ENCODE results near the gene SCUBE3. TPM values are rescaled to one million over a fixed set of nuclear protein-coding genes. Genes with fewer than 3 reads are reported as not detected.

SCUBE3 gene
- total RNA-seq, 2 donors from 2014 or later, result 0.13 to 0.44 TPM

DNA sequence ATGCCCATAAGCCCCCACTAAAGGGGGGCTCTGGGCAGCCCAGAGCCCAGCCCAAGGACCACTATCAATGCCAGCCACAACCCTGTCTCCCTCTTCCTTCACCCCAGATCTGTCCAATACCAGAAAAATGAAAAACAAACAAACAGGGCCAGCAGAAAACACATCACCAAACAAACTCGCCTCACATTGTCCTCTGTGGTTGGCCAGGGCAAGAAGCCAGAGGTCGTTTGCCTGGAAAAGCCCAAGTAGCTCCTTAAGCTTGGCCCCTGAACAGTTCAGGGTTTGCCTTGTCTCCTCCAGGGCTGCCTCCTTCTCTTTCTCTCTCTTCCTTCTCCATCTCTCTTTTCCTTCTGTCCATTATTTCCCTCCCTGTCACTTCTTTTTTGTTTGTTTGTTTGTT lies 10.1 kb upstream of the SCUBE3 start:
- ATAC-seq (no peak), DNase-seq (no peak)
- intact Hi-C loops (cut with DNase I), result loop anchor here (2.0 to 10.0 kb wide), 2 partner anchors 57 to 59 kb away; partner anchors contain the start of gene TCP11 (in 1 of the 2)

DNA sequence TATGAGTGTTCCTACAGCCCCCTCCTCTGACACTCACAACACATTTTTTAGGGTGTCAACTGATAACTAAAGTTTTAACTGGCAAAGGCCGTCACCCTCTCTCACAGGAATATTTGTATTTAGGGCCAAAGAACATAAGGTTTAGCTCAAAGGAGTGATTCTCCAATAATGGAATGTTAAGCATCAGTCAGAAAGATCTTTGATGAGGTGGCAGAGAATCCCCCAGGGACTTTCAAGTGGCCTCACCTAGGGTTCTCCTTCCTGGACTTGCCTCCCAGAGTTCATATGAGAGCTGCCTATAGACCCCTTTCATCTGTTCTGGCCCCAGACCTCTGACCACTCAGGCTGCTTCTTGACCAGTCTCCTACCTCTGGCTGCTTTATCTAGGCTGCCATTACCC lies 7.4 kb upstream of the SCUBE3 start:
- intact Hi-C loops (cut with DNase I), result loop anchor here in 1 of 2 donors (10.0 kb wide), 1 partner anchor 62 kb away; the partner anchor contains the start of gene TCP11
- DNase-seq, result no peak
- no peak for ATAC-seq

DNA sequence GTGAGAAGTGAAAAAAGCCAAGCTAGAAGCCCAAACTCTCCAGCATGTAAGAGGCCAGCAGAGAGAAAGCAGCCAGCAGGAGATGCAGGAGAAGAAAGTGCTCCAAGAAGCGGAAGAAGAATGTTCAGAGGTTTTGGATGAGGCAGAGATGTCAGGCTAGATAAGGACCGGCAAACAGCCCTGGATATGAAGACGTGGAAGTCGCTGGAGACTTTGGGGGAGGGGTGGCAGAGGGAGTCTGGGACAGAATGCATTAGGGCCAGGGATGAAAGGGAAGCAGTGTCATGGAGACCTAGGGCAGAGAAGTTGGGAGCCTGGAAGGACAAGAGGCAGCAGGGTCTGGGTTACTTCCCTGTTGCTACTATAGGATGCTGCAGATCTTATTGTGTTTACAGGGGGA lies 5.3 kb upstream of the SCUBE3 start:
- DNase-seq, result no peak
- no peak for ATAC-seq
- intact Hi-C loops (cut with DNase I), result loop anchor here in 1 of 2 donors (10.0 kb wide), 1 partner anchor 64 kb away; the partner anchor contains the start of gene TCP11

DNA sequence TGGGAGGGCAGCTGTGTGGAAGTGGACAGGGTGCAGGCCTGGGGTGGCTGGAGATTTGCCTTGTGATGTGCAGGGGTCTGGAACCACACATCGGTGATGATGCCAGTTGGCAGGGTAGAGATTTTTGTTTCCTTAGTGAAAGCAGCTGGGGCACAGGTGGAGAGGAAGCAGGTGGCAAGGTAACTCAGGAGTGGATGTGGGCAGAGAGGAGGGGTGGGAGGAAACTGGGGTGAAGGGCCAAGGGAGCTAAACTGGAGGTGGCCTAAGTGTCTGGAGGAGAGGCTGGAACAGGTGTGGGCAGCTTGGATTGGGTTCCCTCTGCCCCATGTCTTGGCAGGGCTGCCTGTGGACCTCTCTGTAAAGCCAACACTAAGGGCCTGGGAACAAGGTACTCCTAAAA lies 4.7 kb upstream of the SCUBE3 start:
- no peak for DNase-seq
- no peak for ATAC-seq
- intact Hi-C loops (cut with DNase I), result loop anchor here in 1 of 2 donors (10.0 kb wide), 1 partner anchor 64 kb away; the partner anchor contains the start of gene TCP11

DNA sequence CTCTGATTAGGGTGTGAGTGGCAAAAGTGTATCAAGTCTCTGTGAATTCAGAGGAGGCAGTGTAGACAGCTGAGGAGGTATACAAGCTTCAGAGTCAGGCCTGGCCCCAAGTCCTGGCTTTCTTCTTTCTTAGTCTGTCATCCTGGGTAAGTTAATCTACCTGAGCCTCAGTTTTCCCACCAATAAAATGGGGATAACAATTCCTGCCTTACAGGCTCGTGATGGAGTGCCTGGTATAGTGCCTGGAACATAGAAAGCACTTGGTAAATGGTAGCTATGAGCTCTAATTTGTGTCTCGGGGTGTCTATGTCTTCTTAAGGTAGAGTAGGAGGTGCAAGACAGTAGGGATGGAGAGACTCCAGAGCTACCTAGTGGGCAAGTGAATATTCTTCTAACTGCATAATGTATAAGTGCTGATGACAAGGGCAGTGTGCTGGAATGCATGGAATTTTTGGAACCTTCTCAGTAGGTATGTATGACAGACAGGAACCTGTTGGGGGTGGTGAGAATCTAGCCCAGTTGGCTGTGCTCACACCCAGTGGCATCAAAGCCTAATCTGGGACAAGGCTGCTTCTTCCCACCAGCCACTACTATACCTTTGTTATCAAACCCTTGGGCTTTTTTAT lies 4.0 kb upstream of the SCUBE3 start:
- DNase-seq (no peak), ATAC-seq (no peak)
- intact Hi-C loops (cut with DNase I), result loop anchor here in 1 of 2 donors (10.0 kb wide), 1 partner anchor 65 kb away; the partner anchor contains the start of gene TCP11

DNA sequence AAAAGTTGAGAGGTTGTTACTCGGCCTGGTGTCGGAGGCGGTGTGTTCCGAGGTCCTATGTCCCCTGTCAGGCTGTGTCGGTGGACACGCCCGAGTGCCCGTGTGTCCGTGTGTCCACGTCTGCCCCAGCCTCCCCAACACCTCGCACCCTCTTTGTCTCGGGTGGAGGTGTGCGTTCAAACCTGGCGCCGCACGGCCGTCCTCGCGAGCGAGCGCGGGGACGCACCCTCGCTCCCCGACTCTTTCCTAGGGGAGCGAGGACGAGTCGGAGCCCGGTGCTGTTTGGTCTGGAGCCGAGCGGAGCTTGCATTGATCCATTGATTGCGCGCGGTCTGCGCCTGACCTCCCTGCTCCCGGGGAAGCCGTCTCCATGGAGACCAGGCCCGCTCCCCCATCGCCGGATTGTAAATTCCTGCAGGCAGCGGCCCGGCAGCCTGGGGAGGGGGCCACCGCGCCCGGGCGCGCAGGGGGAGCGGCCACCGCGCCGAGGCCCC lies 411 bp upstream of the SCUBE3 start:
- ATAC-seq (no peak), DNase-seq (no peak)
- intact Hi-C loops (cut with DNase I), result no loop called here

DNA sequence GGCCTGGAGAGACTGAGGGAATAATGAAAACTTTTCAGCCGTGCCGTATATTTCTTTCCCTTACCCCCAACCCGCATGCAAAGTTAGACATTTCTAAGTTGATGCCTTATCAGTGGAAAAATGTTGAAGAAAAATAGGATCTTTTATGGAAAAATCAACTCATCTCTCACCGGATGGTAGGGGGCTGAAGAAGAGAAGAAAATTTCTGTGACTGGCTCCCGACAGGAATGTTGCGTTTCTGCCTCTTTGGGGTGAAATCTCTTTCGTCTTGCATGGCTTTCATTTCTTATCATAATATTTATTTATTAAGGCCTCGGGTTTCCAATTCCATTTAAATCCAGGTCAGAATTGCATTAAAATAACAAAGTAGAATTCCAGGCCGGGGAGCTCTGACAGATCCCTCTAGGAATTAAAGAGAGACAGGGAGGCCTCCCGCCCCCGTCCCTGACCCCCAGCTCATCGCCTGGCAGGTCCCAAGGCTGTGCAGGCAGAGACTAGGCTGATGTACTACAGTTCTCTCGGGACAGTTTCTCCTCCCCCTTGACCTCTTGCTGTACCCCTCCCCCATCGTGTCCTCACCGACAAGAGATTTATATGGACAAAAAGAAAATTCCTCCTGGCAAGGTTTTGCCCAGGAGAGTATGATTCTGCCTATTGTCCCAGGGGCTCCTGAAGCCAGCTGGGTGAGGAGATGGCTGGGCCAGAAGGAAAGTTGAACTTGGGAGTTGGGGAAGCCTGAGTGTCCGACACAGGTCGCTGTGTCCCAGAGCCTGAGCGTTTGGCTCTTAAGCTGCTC lies 1.3 kb downstream of the SCUBE3 start:
- DNase-seq, result no peak
- no peak for ATAC-seq
- intact Hi-C loops (cut with DNase I), result no loop called here

DNA sequence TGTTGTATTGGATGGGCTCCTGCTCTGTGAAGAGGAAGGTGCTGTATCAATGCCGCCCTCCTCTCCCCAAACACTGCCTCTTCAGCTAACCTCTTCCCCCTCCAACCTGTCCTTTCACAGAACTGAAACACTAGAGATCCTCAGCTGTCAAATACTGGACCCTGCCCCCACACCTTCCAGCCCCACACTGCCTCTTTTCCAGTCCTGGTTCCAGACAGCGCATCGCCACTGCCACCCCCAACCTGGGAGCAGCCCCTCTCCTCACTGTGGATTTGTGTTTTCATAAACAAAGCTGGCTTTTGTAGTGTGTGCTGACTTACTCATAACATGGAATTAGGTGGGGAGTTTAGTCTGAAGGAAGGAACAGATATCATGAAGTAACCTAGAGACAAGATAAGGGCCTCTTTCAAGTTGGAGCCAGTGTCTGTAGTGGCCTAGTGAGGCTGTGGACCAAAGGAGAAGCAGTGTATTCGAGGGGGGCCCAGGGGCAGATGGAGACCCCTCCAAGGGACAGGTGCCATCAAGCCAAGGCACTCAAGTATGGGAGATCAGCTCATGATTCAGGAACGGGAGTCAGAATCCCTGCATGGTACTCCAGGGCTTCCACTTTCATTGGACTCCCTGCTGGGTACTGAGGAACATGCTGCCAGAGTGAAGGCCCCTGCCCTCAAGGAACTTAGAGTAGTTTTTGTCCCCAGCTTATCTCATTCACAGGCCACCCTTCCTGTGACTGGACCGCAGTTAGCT lies 2.1 kb downstream of the SCUBE3 start:
- ATAC-seq (no peak), DNase-seq (no peak)
- intact Hi-C loops (cut with DNase I), result no loop called here

DNA sequence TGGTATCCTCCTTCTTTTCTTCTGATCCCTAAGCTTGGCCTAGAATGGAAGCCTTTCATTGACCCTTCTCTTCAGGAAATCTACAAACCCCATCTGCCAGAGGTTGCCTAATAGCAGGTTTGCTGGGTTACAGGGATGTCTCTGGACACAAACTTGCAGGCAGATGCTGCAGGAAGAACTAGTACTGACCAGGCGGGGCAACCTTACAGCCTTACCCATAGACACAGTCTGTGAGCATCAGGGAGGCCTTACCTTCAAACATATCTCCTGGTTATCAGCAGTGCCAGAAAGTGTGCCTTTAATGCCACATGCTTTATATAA lies 2.6 kb downstream of the SCUBE3 start:
- intact Hi-C loops (cut with DNase I), result no loop called here
- DNase-seq (no peak), ATAC-seq (no peak)

DNA sequence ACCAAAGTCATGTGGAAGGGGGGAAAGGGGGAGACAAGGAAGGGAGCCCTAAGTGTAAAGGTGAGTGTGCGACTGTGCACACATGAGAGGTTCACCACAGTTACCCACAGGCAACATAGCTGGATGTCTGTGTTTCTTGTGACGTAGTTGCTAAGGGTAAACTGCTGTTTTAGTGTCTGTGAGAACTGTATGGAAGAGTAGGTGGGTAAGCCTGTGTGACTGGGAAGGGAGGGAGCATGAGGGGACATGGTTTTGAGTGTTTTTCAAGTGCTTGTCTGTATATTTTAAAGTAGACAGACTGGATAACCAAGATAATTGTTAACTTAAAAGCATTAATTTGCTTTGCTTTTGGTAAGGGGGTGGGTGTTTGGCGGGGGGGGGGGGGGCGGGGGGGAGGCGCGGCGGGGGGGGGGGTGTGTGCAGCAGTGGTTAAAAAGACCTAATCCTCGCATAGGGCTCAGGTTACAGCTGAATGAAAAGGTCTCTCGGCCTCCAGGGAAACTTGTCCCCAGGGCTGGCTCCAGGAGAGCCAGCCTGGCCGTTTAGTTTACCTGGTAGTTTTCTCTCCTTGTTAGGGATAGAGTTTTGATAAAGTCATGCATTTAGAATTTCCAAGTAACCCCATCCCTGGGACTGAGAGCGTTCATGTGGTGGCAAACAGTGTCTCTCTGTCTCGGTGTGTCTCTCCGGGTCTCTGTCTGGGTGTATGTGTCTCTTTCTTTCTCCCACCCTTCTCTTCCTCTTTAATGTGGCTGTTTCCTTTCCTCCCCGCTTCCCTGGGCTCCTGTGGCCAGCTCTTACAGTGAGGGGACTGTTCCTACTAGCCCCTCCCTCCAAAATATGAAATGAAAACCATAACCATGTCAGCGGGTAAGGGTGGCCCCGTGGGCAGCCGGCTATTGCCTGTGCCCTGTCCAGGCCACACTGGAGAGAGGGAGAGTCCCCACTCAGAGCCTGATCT lies 3.4 kb downstream of the SCUBE3 start:
- intact Hi-C loops (cut with DNase I), result no loop called here
- ATAC-seq (no peak), DNase-seq (no peak)

DNA sequence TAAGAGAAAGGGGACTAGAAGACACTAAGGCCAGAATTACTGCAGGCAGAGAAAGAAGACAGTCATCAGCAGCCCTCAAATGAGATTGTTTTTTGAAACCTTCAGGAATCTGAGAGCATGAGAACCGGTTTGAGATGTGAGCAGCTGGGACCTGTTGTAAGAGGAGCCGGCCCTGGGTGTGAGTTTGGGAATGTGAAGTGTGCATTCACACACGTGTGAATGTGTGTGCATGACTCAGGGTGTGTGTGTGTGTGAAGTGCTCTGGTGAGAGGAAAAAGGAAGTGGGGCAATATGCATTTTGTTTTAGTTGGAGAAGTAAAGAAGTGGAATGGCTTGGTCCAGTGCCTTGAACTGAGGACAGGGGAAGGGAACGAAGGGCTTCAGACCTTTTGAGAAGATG lies 4.3 kb downstream of the SCUBE3 start:
- DNase-seq (no peak), ATAC-seq (no peak)
- intact Hi-C loops (cut with DNase I), result no loop called here

DNA sequence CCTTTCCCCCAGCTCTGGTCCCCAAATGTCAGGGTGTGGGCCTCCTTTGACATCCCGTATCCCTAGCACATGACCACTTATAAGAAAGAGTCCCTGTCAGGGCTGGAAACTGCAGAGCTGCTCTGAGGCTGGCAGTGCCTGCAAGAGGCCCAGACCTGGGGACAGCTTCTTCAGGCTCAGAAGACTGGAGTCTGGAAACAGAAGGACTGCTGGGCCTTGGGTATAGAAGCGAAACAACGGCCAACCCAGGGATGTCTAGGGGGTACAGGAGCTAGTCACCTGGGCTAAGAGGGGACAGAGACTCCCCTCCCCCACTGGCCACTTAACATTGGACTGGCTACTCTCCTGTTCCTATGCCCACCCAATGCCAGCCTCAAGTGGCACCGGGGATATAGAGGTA lies 4.7 kb downstream of the SCUBE3 start:
- intact Hi-C loops (cut with DNase I), result no loop called here
- DNase-seq (no peak), ATAC-seq (no peak)

DNA sequence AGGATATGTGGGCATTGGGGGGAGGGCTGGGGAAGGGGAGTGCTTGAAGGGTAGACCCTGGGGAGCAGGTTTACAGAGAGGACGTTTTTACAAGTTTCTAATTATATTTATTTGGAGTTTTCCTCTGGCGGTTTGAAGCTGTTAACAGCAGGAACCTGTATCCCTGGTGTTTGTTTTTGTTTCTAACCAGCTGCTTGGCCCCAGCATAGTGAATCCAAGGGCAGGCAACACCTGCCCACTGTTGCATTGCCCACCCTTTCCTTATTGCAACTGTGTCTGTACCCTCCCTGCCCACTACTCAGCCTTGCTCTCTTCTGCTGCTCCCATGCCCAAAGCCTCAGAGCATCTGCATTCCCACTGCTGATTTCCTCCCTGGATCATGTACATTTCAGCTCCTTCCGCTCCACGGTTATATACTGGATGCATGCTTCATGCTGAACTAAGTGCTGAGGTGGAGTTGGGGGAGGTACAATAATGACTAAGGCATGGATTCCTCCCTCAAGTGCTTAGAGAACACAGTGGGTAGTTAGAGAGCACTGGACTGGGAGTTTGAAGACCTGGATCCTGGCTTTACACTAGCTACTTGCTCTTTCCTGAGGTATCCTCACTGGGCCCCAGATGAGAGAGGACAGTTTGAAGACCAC lies 6.0 kb downstream of the SCUBE3 start:
- no peak for DNase-seq
- intact Hi-C loops (cut with DNase I), result no loop called here
- no peak for ATAC-seq

DNA sequence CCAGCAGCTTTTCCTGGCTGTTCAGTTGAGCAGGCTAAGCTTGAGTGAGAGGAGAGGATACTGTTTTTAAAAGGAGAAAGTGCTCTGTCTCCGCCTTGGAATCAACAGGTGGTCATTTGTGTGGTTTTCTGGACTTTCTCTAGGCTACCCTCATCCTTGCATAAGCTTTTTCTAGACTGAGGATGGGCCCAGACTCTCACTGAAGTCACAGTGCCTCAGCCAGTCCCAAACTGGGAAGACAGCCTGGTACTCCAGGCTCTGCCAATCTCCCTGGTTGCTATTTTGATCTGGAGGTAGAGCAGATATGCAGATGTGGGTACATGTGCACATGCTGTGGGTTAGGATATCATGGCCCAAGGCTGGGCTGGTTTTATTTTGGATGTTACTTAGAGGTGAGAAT lies 7.0 kb downstream of the SCUBE3 start:
- intact Hi-C loops (cut with DNase I), result no loop called here
- DNase-seq, result no peak
- ATAC-seq, result no peak

DNA sequence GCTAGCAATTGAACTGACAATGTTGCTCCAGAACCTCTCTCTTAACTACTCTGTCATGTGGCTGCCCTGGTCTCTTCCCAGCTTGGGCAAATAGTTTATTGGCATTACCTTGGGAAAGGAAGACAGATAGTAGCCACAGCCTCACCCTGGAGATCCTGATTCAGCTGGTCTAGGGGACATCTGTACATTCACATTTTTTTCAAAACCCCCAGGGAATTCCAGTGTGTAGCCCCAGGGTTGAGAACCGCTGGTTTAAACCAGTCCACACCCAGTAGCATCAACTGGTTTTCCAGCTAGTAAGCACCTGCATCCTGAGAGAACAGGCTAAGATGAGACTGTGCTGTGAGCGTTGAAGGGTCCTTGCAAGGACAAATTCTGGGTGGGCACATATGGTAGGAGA lies 9.6 kb downstream of the SCUBE3 start:
- intact Hi-C loops (cut with DNase I), result no loop called here
- ATAC-seq, result no peak
- DNase-seq, result no peak

DNA sequence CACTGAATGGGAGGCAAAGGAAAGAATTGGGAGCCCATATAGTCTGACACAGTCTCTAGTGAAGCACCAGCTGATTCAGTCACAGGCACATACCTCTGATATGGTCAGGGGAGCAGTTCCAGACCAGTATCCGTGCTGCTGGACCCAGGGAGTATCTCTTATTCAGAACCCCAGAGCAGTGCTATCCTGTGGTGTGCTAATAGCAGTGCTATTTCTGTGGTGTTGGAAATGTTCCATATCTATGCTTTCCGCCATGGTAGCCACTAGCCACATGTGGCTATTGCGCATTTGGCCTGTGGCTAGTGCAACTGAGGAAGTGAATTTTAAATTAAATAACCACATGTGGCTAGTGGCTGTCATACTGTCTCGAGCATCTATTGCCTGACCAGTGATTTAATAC lies 11.0 kb downstream of the SCUBE3 start:
- intact Hi-C loops (cut with DNase I), result no loop called here
- DNase-seq (no peak), ATAC-seq (no peak)

DNA sequence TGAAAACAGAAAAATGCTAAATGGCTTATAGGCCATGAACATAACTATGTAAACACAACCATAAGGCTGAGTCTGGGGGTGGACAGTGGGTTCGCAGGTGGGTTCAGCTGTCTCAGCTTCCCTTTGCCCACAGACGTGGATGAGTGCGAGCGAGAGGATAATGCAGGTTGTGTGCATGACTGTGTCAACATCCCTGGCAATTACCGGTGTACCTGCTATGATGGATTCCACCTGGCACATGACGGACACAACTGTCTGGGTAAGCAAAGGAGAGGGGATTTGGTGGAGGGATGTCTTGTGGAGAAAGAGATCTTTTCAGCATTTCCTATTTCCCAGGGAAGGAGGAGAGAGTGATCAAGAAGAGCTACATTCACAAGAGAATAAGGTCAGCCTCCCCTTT lies 14.7 kb downstream of the SCUBE3 start:
- DNase-seq (no peak), ATAC-seq (no peak)
- intact Hi-C loops (cut with DNase I), result no loop called here

DNA sequence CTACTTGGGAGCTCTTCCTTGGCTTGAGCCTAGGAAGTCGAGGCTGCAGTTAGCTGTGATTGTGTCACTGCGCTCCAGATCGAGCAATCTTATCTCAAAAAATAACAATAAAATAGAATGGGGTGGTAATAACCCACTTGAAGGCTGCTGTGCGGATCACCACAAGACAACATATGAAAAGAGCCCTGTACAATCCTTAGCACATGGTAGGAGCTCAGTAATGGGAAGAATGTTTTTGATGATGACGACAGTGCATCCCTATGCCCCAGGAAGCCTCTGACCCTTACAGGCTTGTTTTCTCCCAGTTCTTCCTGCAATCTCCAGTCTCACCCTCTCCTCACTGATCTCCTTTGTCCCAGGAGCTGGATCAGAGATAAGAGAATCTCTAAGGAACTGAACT lies 15.5 kb downstream of the SCUBE3 start:
- intact Hi-C loops (cut with DNase I), result no loop called here
- ATAC-seq (no peak), DNase-seq (no peak)

All from left cardiac atrium (tissue), 4 donors.